ENCODE results near the gene LIX1L. TPM values are rescaled to one million over a fixed set of nuclear protein-coding genes. Genes with fewer than 3 reads are reported as not detected.

LIX1L gene
- total and polyA plus RNA-seq, 11 donors, result 7.0 to 31.5 (median 26.1) TPM

DNA sequence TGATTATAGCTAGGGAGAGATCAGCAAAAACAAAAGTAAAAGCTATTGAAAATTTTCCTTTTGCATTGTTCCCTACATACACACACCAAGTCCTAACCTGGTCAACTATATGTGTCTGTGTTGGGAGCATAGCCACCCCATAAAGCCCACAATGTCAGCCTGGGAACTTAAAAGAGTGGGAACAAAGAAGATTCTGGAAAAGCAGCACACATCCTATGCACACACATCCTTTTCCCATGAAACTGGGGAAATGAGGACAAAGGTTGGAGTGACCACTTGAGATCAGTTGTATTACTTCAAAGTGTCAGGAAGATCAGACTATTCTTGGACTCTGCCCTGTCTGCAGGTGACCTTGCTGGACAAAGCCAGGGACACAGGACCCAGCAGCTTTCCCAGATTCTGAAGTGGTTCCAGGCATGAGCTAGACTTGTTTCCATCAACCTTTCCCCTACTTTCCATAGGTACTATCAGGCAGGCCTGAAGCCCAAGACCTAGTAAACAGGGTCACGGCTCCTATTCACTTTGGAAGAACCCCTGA, 22.7 kb upstream of the LIX1L start:
- ATAC-seq, result peak; percentile 38 to 60 (median 50)
- H3K27me3 ChIP-seq, result no peaks in the 10 kb centered on the region
- H3K9me3 ChIP-seq, result no peaks in the 10 kb centered on the region
- TF ChIP-seq CTCF (IDR thresholded peaks at IDR 0.05) (no peak), POLR2A (IDR thresholded peaks at IDR 0.05) (no peak)
- H3K4me3 ChIP-seq, result peak overlapping the region in 8 of 12 donors; percentile 5 to 45 (median 35)
- H3K36me3 ChIP-seq, result peaks cover 0 to 6% (median 0%) of the 10 kb centered on the region in 9 donors
- 27 to 57% (median 36%) methylated on average over 1 of the region's 1 CpG for WGBS, 4 donors
- peak in 4 of 5 donors; percentile 64 to 85 (median 74) for DNase-seq
- peak overlapping the region; percentile 81 to 98 (median 96) for H3K27ac ChIP-seq
- intact Hi-C loops (cut with DNase I), result loop anchor here in 2 of 10 donors (2.0 kb wide), 2 partner anchors 16 kb away; partner anchors contain the start of genes ANKRD34A (in 1 of the 2), POLR3GL (in 1 of the 2) and TXNIP (in 1 of the 2)
- peaks cover 23 to 84% (median 76%) of the 10 kb centered on the region in 12 donors for H3K4me1 ChIP-seq

- H3K4me1 ChIP-seq, result peaks cover 23 to 78% (median 71%) of the 10 kb centered on the region in 12 donors
- peak in 2 of 5 donors; percentile 49 to 52 for DNase-seq
- peak overlapping the region; percentile 81 to 98 (median 96) for H3K27ac ChIP-seq
- 20 to 26% (median 23%) methylated on average over 7 of the region's 7 CpGs for WGBS, 4 donors
- no peaks in the 10 kb centered on the region for H3K9me3 ChIP-seq
- intact Hi-C loops (cut with DNase I), result loop anchor here in 6 of 10 donors (1.0 to 5.0 kb wide), 6 partner anchors 15 to 123 kb away; partner anchors contain the start of genes TXNIP (in 4 of the 6), ANKRD34A (in 1 of the 6), PIAS3 (in 1 of the 6) and POLR3GL (in 1 of the 6)
- H3K36me3 ChIP-seq, result peaks cover 0 to 6% (median 0%) of the 10 kb centered on the region in 9 donors
- peak in 3 of 4 donors; percentile 1 to 4 (median 1) for ATAC-seq
- H3K4me3 ChIP-seq, result peak overlapping the region in 9 of 12 donors; percentile 5 to 45 (median 35)
- no peaks in the 10 kb centered on the region for H3K27me3 ChIP-seq
- TF ChIP-seq CTCF (IDR thresholded peaks at IDR 0.05) (no peak), POLR2A (IDR thresholded peaks at IDR 0.05) (no peak)
These were observed 22.1 kb upstream of the LIX1L start for GRCh38 chr1:145979746-145980456.

DNA sequence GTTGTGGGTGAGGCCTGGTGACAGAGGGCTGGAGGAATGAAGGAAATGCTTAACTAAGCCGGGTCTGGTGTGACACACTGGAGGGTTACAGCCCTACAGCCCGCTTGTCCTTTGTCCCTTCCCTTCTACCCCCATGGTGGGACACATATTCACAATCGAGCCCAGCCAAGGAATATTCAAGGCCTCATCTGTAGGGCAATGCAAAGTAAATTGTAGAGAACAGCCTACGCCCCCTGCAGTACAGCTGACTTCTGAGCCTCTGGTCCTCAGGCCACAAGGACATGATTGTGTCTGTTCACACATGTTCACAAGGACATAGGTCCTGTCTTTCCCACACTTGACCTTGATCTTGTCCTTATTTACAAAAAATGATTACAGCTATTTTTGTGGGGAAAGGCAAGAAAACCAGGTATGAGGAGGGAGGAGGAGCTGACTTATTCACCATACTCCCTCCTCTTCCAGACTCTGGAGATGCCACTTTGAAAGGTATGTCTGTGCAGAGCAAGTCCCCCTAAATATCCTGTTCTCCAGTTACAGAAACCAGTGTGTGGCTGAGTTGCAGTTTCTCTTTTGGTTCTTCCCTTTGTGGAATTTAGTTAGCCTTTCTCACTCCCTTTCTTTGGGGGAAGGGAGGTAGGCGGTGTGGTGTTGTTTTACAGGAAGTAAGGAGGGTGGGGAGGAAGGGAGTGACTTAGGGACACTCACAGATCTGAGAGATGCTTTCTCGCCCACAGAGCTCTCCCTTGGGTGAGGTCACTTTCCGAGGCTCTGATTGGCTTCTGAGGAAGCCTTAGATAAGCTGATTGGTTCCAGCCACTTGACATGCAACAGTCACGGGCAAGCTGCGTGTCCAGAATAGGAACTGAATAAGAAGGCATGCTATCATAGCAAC, 21.3 kb upstream of the LIX1L start:
- ATAC-seq (peak; percentile 85 to 95 (median 89)), DNase-seq (peak; percentile 89 to 97 (median 96))
- Histone ChIP-seq H3K4me3 (peak overlapping the region in 11 of 12 donors; percentile 1 to 46 (median 36)), H3K9me3 (no peaks in the 10 kb centered on the region), H3K27me3 (no peaks in the 10 kb centered on the region), H3K4me1 (peaks cover 23 to 70% (median 63%) of the 10 kb centered on the region in 12 donors), H3K36me3 (peaks cover 0 to 7% (median 0%) of the 10 kb centered on the region in 9 donors), H3K27ac (peak overlapping the region; percentile 81 to 98 (median 96))
- TF ChIP-seq CTCF (IDR thresholded peaks at IDR 0.05), result peak in 8 of 12 donors; percentile 10 to 54 (median 36)
- peak in 1 of 2 donors; percentile 79 for TF ChIP-seq POLR2A (IDR thresholded peaks at IDR 0.05)
- WGBS, 4 donors, result 2 to 7% (median 4%) methylated on average over 9 of the region's 9 CpGs
- intact Hi-C loops (cut with DNase I), result loop anchor here in 6 of 10 donors (1.0 to 5.0 kb wide), 5 partner anchors 17 to 122 kb away; partner anchors contain the start of genes TXNIP (in 3 of the 6) and PIAS3 (in 1 of the 6)
